Thyroid gland (tissue), 4 donors: ENCODE data around the gene ISL2.

Experiments used
- POLR2A ChIP-seq, 2 donors: fragments of 450-650 bp; IDR thresholded peaks; one replicate each; pipeline ENCODE4 v1.6.1; 2017; ENCODE audit warnings: antibody characterized with exemption in 2 of 2, mild to moderate bottlenecking in 2 of 2, moderate library complexity in 1 of 2
- TF ChIP-seq, protein P1 (sequence below), 6 experiments: fragments of 200-600 bp in 3 of 6; fragments of 450-650 bp in 3 of 6; sonication (generic) in 3 of 6; IDR thresholded peaks; one replicate each; pipeline ENCODE4 v1.5.1; 2016 to 2019; ENCODE audit warnings: antibody characterized with exemption in 6 of 6, mild to moderate bottlenecking in 2 of 6, inconsistent platforms in 1 of 6, moderate library complexity in 1 of 6

DNA sequence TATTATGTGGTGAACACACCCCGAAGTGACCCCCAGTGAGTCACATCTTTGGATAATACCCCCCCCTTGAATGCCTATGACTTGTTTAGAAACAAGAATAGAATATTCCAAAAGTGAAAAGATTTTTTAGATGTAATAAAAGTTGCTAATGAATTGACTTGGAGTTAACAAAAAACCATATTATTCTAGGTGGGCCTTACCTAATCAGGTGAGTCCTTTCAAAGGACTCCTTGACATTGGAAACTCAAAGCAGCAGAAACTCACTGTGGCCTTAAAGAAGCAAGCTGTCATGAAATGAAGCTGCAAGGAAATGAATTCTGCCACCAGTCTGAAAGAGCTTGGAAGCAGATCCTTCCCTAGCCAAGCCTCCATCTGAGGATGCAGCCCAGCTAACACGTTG is 10.9 kb upstream of the ISL2 start:
- TF ChIP-seq, protein P1, sequence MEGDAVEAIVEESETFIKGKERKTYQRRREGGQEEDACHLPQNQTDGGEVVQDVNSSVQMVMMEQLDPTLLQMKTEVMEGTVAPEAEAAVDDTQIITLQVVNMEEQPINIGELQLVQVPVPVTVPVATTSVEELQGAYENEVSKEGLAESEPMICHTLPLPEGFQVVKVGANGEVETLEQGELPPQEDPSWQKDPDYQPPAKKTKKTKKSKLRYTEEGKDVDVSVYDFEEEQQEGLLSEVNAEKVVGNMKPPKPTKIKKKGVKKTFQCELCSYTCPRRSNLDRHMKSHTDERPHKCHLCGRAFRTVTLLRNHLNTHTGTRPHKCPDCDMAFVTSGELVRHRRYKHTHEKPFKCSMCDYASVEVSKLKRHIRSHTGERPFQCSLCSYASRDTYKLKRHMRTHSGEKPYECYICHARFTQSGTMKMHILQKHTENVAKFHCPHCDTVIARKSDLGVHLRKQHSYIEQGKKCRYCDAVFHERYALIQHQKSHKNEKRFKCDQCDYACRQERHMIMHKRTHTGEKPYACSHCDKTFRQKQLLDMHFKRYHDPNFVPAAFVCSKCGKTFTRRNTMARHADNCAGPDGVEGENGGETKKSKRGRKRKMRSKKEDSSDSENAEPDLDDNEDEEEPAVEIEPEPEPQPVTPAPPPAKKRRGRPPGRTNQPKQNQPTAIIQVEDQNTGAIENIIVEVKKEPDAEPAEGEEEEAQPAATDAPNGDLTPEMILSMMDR (IDR thresholded peaks at IDR 0.05): no peak
- TF ChIP-seq POLR2A (IDR thresholded peaks at IDR 0.05): no peak
